ENCODE measurements around the gene RASA2. TPM values are rescaled to one million over a fixed set of nuclear protein-coding genes. Genes with fewer than 3 reads are reported as not detected.

The RASA2 gene
- total and polyA plus RNA-seq, 12 donors, result 1.4 to 7.7 (median 5.1) TPM

- Histone ChIP-seq H3K4me3 (no peak overlapping the region), H3K9me3 (no peaks in the 10 kb centered on the region), H3K4me1 (peaks cover 3 to 78% (median 42%) of the 10 kb centered on the region in 9 donors), H3K27ac (peak overlapping the region in 4 of 10 donors; percentile 32 to 50 (median 33)), H3K27me3 (no peaks in the 10 kb centered on the region), H3K36me3 (peaks cover 0 to 52% (median 16%) of the 10 kb centered on the region in 9 donors)
- 68 to 70% methylated on average over 6 of the region's 6 CpGs for WGBS, 2 donors
- TF ChIP-seq CTCF (IDR thresholded peaks at IDR 0.05), result no peak
- ATAC-seq (no peak), DNase-seq (no peak)
- intact Hi-C loops (cut with DNase I), result loop anchor here in 1 of 10 donors (2.0 kb wide), 1 partner anchor 84 kb away; no protein-coding TSS in a partner anchor
These were observed 38.1 kb upstream of the RASA2 start for GRCh38 chr3:141448606-141449220.

GRCh38 chr3:141449424-141449823 lies 37.4 kb upstream of the RASA2 start:
- no peaks in the 10 kb centered on the region for H3K27me3 ChIP-seq
- H3K27ac ChIP-seq, result peak overlapping the region in 4 of 10 donors; percentile 32 to 50 (median 33)
- DNase-seq (no peak), ATAC-seq (no peak)
- no peaks in the 10 kb centered on the region for H3K9me3 ChIP-seq
- peaks cover 3 to 76% (median 39%) of the 10 kb centered on the region in 9 donors for H3K4me1 ChIP-seq
- whole genome bisulfite sequencing, 2 donors, result 52 to 64% methylated on average over 6 of the region's 6 CpGs
- H3K4me3 ChIP-seq, result no peak overlapping the region
- intact Hi-C loops (cut with DNase I), result loop anchor here in 1 of 10 donors (2.0 kb wide), 1 partner anchor 85 kb away; no protein-coding TSS in a partner anchor
- H3K36me3 ChIP-seq, result peaks cover 0 to 45% (median 9%) of the 10 kb centered on the region in 9 donors
- TF ChIP-seq CTCF (IDR thresholded peaks at IDR 0.05), result no peak

GRCh38 chr3:141450727-141451375 lies 36.0 kb upstream of the RASA2 start:
- peaks cover 0 to 31% (median 0%) of the 10 kb centered on the region in 9 donors for H3K36me3 ChIP-seq
- H3K27ac ChIP-seq, result peak overlapping the region in 3 of 10 donors; percentile 15 to 33 (median 27)
- TF ChIP-seq CTCF (IDR thresholded peaks at IDR 0.05), result no peak
- no peaks in the 10 kb centered on the region for H3K27me3 ChIP-seq
- intact Hi-C loops (cut with DNase I), result loop anchor here in 5 of 10 donors (5.0 to 10.0 kb wide), 5 partner anchors 89 to 216 kb away; partner anchors contain the start of gene PXYLP1 (in 2 of the 5)
- no peak for DNase-seq
- peaks cover 3 to 73% (median 40%) of the 10 kb centered on the region in 9 donors for H3K4me1 ChIP-seq
- peak in 3 of 8 donors; percentile 16 to 37 (median 20) for ATAC-seq
- H3K9me3 ChIP-seq, result no peaks in the 10 kb centered on the region
- no peak overlapping the region for H3K4me3 ChIP-seq
- WGBS, 2 donors, result 67 to 73% methylated on average over 8 of the region's 8 CpGs

GRCh38 chr3:141452045-141452444 lies 34.8 kb upstream of the RASA2 start:
- Histone ChIP-seq H3K9me3 (no peaks in the 10 kb centered on the region), H3K4me3 (no peak overlapping the region), H3K4me1 (peaks cover 3 to 69% (median 35%) of the 10 kb centered on the region in 9 donors), H3K36me3 (peaks cover 0 to 19% (median 0%) of the 10 kb centered on the region in 9 donors), H3K27ac (peak overlapping the region in 6 of 10 donors; percentile 9 to 59 (median 22)), H3K27me3 (no peaks in the 10 kb centered on the region)
- intact Hi-C loops (cut with DNase I), result loop anchor here in 6 of 10 donors (1.0 to 10.0 kb wide), 8 partner anchors 90 to 217 kb away; partner anchors contain the start of gene PXYLP1 (in 2 of the 6)
- TF ChIP-seq CTCF (IDR thresholded peaks at IDR 0.05), result peak; percentile 60 to 91 (median 75)
- DNase-seq, result no peak
- peak; percentile 53 to 82 (median 75) for ATAC-seq

All from heart right ventricle (tissue), 16 donors.